H1 (cell line): ENCODE results near the gene COL4A4. TPM values are rescaled to one million over a fixed set of nuclear protein-coding genes. Genes with fewer than 3 reads are reported as not detected.

Experiments
- CTCF ChIA-PET: fragments of 300-600 bp; sonication (Branson Sonifier 250); formaldehyde crosslinking; loops from one replicate; lab custom pipeline; 2021; ENCODE audit not compliant: partially characterized antibody; lab: Charles Lee
- POLR2A ChIA-PET: fragments of 300-600 bp; sonication (Branson Sonifier 250); formaldehyde crosslinking; loops from one replicate; lab custom pipeline; 2021; ENCODE audit warnings: inconsistent platforms; ENCODE audit not compliant: partially characterized antibody; lab: Charles Lee
- DNase-seq, 2 experiments: peaks; one replicate each; pipeline versions ENCODE4 v3.0.0 to v3.0.0-alpha.2; 2010 to 2022; ENCODE audit warnings: low spot score in 2 of 2, low read depth in 1 of 2, mixed read lengths in 1 of 2
- FAIRE-seq: peaks from 2 replicates; lab custom pipeline; 2011; peaks lifted over from hg19 to GRCh38; lab: Jason Lieb, UNC
- H2AFZ ChIP-seq: 2 replicates; pipeline ENCODE4 v1.8.1; 2012; ENCODE audit warnings: low read length, inconsistent platforms
- H2AK5ac ChIP-seq: 2 replicates; pipeline ENCODE4 v1.6.1; 2013; ENCODE audit warnings: low read depth, low read length
- H2BK120ac ChIP-seq: replicated peaks from 2 replicates; pipeline ENCODE3; 2013; ENCODE audit warnings: low read depth, low read length, inconsistent platforms
- H2BK12ac ChIP-seq: 2 replicates; pipeline ENCODE4 v1.6.1; 2013; ENCODE audit warnings: low read depth, low read length
- H2BK15ac ChIP-seq: 2 replicates; pipeline ENCODE4 v1.6.1; 2013; ENCODE audit warnings: low read length
- H2BK20ac ChIP-seq: 2 replicates; pipeline ENCODE4 v1.6.1; 2013; ENCODE audit warnings: low read length
- H2BK5ac ChIP-seq: 2 replicates; pipeline ENCODE4 v1.6.1; 2013; ENCODE audit warnings: low read depth, low read length
- H3K14ac ChIP-seq: 2 replicates; pipeline ENCODE4 v1.6.1; 2013; ENCODE audit warnings: inconsistent platforms; ENCODE audit not compliant: insufficient read length
- H3K18ac ChIP-seq: 2 replicates; pipeline ENCODE4 v1.6.1; 2013; ENCODE audit warnings: low read length; ENCODE audit errors: extremely low read depth
- H3K23ac ChIP-seq: 2 replicates; pipeline ENCODE4 v1.6.1; 2013; ENCODE audit warnings: inconsistent platforms; ENCODE audit not compliant: insufficient read length
- H3K23me2 ChIP-seq: 2 replicates; pipeline ENCODE4 v1.6.1; 2013; ENCODE audit warnings: low read depth, low read length
- H3K27ac ChIP-seq: 2 replicates; pipeline ENCODE4 v1.6.1; 2011; ENCODE audit warnings: low read depth, low read length, inconsistent platforms
- H3K27me3 ChIP-seq, 4 experiments: replicated peaks in 1 of 4; 1 replicate in 1 of 4; 2 replicates in 3 of 4; pipeline versions ENCODE4 v1.6.1 to v1.8.1; 2011 to 2013; ENCODE audit warnings: low read length in 3 of 4, mild to moderate bottlenecking in 3 of 4, inconsistent platforms in 2 of 4, mixed read lengths in 2 of 4, moderate library complexity in 1 of 4; ENCODE audit not compliant: control insufficient read depth in 3 of 4, insufficient read depth in 3 of 4; ENCODE audit errors: extremely low read depth in 1 of 4
- H3K36me3 ChIP-seq, 4 experiments: 2 replicates each; pipeline versions ENCODE4 v1.6.1 to v1.8.1; 2011 to 2013; ENCODE audit warnings: mild to moderate bottlenecking in 4 of 4, low read length in 3 of 4, moderate library complexity in 2 of 4, control low read depth in 1 of 4, inconsistent platforms in 1 of 4; ENCODE audit not compliant: insufficient read depth in 4 of 4, control insufficient read depth in 2 of 4
- H3K4ac ChIP-seq: replicated peaks from 2 replicates; pipeline ENCODE3; 2013; ENCODE audit warnings: low read length, low read depth, mixed read lengths, inconsistent platforms; ENCODE audit not compliant: insufficient read length
- H3K4me1 ChIP-seq, 4 experiments: replicated peaks in 1 of 4; 1 replicate in 1 of 4; 2 replicates in 3 of 4; pipeline versions ENCODE4 v1.6.1 to v1.8.1; 2011 to 2013; ENCODE audit warnings: low read length in 3 of 4, inconsistent platforms in 2 of 4, mixed read lengths in 1 of 4; ENCODE audit not compliant: insufficient read depth in 4 of 4, control insufficient read depth in 3 of 4
- H3K4me2 ChIP-seq, 2 experiments: 2 replicates each; pipeline versions ENCODE4 v1.6.1 to v1.8.1; 2011 to 2013; ENCODE audit warnings: low read depth in 2 of 2, low read length in 2 of 2, control low read depth in 1 of 2, inconsistent platforms in 1 of 2, mild to moderate bottlenecking in 1 of 2; ENCODE audit not compliant: insufficient read depth in 1 of 2
- H3K4me3 ChIP-seq, 4 experiments: fragments of 200-600, 300-600 bp in 1 of 4; sonication (generic), shearing (Covaris generic), sonication (Bioruptor Twin) in 1 of 4; 2 replicates each; pipeline versions ENCODE4 v1.5.1 to v1.8.1; 2011 to 2016; ENCODE audit warnings: low read length in 4 of 4, low read depth in 3 of 4, control low read depth in 2 of 4, inconsistent platforms in 2 of 4, mild to moderate bottlenecking in 2 of 4, mixed read lengths in 1 of 4, moderate library complexity in 1 of 4; ENCODE audit not compliant: insufficient read depth in 2 of 4; ENCODE audit errors: extremely low read depth in 1 of 4
- H3K56ac ChIP-seq: replicated peaks from 2 replicates; pipeline ENCODE3; 2013; ENCODE audit warnings: low read depth, mild to moderate bottlenecking, mixed read lengths, low read length, inconsistent platforms; ENCODE audit not compliant: insufficient read length
- H3K79me1 ChIP-seq: 2 replicates; pipeline ENCODE4 v1.6.1; 2013; ENCODE audit warnings: low read depth, low read length, control low read depth
- H3K79me2 ChIP-seq, 2 experiments: 2 replicates each; pipeline versions ENCODE4 v1.6.1 to v1.8.1; 2012 to 2013; ENCODE audit warnings: low read length in 2 of 2, mild to moderate bottlenecking in 2 of 2, inconsistent platforms in 1 of 2; ENCODE audit not compliant: insufficient read depth in 2 of 2, control insufficient read depth in 1 of 2
- H3K9ac ChIP-seq, 4 experiments: replicated peaks in 1 of 4; 1 replicate in 1 of 4; 2 replicates in 3 of 4; pipeline versions ENCODE4 v1.6.1 to v1.8.1; 2011 to 2013; ENCODE audit warnings: low read depth in 3 of 4, low read length in 3 of 4, control low read depth in 2 of 4, mild to moderate bottlenecking in 2 of 4, moderate library complexity in 2 of 4, inconsistent platforms in 1 of 4; ENCODE audit errors: extremely low read depth in 1 of 4
- H3K9me3 ChIP-seq, 2 experiments: 2 replicates each; pipeline versions ENCODE4 v1.6.1 to v1.8.1; 2012 to 2013; ENCODE audit warnings: mild to moderate bottlenecking in 2 of 2, moderate library complexity in 2 of 2, control low read depth in 1 of 2, inconsistent platforms in 1 of 2, low read depth in 1 of 2, low read length in 1 of 2, mixed read lengths in 1 of 2; ENCODE audit not compliant: insufficient read depth in 2 of 2
- H4K20me1 ChIP-seq, 2 experiments: replicated peaks in 1 of 2; 2 replicates each; pipeline versions ENCODE3 to v1.8.1; 2011 to 2013; ENCODE audit warnings: inconsistent platforms in 2 of 2, low read length in 2 of 2, mild to moderate bottlenecking in 1 of 2; ENCODE audit not compliant: insufficient read depth in 2 of 2, control insufficient read depth in 1 of 2
- H4K5ac ChIP-seq: 2 replicates; pipeline ENCODE4 v1.6.1; 2013; ENCODE audit warnings: low read length, low read depth, mixed read lengths, inconsistent platforms; ENCODE audit not compliant: insufficient read length
- H4K8ac ChIP-seq: 2 replicates; pipeline ENCODE4 v1.8.0; 2013; ENCODE audit warnings: mild to moderate bottlenecking, moderate library complexity, low read length, inconsistent platforms; ENCODE audit not compliant: insufficient read depth; ENCODE audit errors: extremely low read depth
- H4K91ac ChIP-seq: replicated peaks from 2 replicates; pipeline ENCODE3; 2013; ENCODE audit warnings: low read length, mixed read lengths, inconsistent platforms; ENCODE audit not compliant: insufficient read length
- ASH2L ChIP-seq: fragments of 200-600, 300-600 bp; sonication (generic); IDR thresholded peaks from one replicate; pipeline ENCODE4 v1.7.1; 2017; ENCODE audit warnings: low read length
- BCL11A ChIP-seq, 2 experiments: IDR thresholded peaks; one replicate each; pipeline ENCODE4 v1.6.1; 2011; ENCODE audit warnings: low read depth in 2 of 2, low read length in 2 of 2, mild to moderate bottlenecking in 2 of 2
- EGR1 ChIP-seq: IDR thresholded peaks from 2 replicates; pipeline ENCODE4 v1.6.1; 2011; ENCODE audit warnings: low read depth, low read length, borderline replicate concordance
- HDAC2 ChIP-seq, 2 experiments: fragments of 300-600 bp in 1 of 2; sonication (generic) in 1 of 2; IDR thresholded peaks; 2 replicates each; pipeline ENCODE4 v1.6.1; 2011 to 2012; ENCODE audit warnings: low read depth in 2 of 2, low read length in 2 of 2, mild to moderate bottlenecking in 2 of 2, moderate library complexity in 2 of 2, borderline replicate concordance in 1 of 2, inconsistent platforms in 1 of 2
- JUND ChIP-seq: IDR thresholded peaks from 2 replicates; pipeline ENCODE4 v1.6.1; 2011; ENCODE audit warnings: mild to moderate bottlenecking, improper control_type of control experiment, low read length
- KDM1A ChIP-seq: fragments of 200-600, 300-600 bp; sonication (generic); IDR thresholded peaks from 2 replicates; pipeline ENCODE4 v1.7.1; 2016; ENCODE audit warnings: mild to moderate bottlenecking, low read length, borderline replicate concordance
- PHF8 ChIP-seq: fragments of 200-600 bp; sonication (generic); conservative IDR thresholded peaks from 2 replicates; pipeline ENCODE4 v1.7.1; 2012; ENCODE audit warnings: low read depth, mild to moderate bottlenecking, inconsistent platforms, low read length, moderate library complexity
- SIRT6 ChIP-seq: IDR thresholded peaks from one replicate; pipeline ENCODE4 v1.7.1; 2012; ENCODE audit warnings: low read length, inconsistent platforms
- WGBS, 2 experiments: shearing (Covaris generic) in 1 of 2; methylation state at CpG; one replicate each; pipeline versions ENCODE4 v1.1.6 to v1.1.7; 2013 to 2015; ENCODE audit warnings: low lambda C conversion rate in 2 of 2, mixed read lengths in 2 of 2, inconsistent platforms in 1 of 2, low coverage in 1 of 2, missing lambda C conversion rate in 1 of 2; ENCODE audit not compliant: insufficient replicate concordance in 2 of 2, insufficient coverage in 1 of 2, insufficient read length in 1 of 2; ENCODE audit errors: extremely low coverage in 1 of 2, missing lambda C conversion rate in 1 of 2; 5-methylcytosine and 5-hydroxymethylcytosine counted together
- polyA plus RNA-seq, 7 experiments: library from polyadenylated mRNA; depleted of rRNA in 3 of 7; stranded (reverse) in 5 of 7; unstranded in 2 of 7; fragments of >200 nt in 5 of 7; fragments of 200-250 nt in 2 of 7; gene quantifications; 1 replicate in 5 of 7; 2 replicates in 1 of 7; 4 replicates in 1 of 7; pipeline versions ENCODE4 v1.2.1 to v1.2.3, GENCODE V29; 2011 to 2013; ENCODE audit warnings: missing spikeins in 2 of 7, mixed read lengths in 2 of 7
- total RNA-seq: library from RNA; stranded (reverse); fragmentation: NEBNext Ultra II Directional; extraction: Animal tissue kit (Norgen Biotek cat#: 25700); gene quantifications from 2 replicates; pipeline ENCODE4 v1.2.1, GENCODE V29; 2021
- TF ChIP-seq, protein P1 (sequence below): IDR thresholded peaks from 2 replicates; pipeline ENCODE4 v1.6.1; 2011; ENCODE audit warnings: low read depth, mild to moderate bottlenecking, low read length; ENCODE audit not compliant: insufficient read depth

The COL4A4 gene
- total and polyA plus RNA-seq, 2 of the 8 experiments (the other 6 are each of a cell fraction or from before 2014, with no cell fraction given), result 0.33 to 1.7 TPM

DNA sequence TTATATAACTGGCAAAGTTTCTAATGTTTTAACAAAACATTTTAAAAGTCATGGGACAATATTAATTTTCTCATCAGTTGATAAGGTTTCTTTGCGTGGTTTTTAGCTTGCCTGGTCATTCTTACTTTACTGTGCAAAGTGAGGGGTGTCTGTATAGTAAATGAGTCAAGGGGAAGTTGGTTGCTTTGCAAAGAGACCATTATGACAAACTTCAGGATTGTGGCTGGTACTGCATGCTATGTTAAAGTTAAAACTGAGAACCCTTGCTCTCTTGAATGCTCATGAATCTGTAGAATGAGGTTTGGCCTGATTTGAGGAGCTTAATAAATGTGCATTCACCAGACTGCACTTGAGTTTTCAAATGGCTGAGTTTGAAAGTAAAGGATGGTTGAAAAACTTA, 47.0 kb downstream of the COL4A4 start:
- Histone ChIP-seq H2BK5ac (no peak overlapping the region), H4K20me1 (no peaks in the 10 kb centered on the region), H3K27me3 (no peaks in the 10 kb centered on the region), H4K8ac (no peak overlapping the region), H3K4me1 (no peaks in the 10 kb centered on the region), H3K79me1 (no peaks in the 10 kb centered on the region), H2BK120ac (no peak overlapping the region), H3K79me2 (no peaks in the 10 kb centered on the region), H2BK12ac (no peak overlapping the region), H3K23me2 (no peaks in the 10 kb centered on the region), H2AFZ (no peak overlapping the region), H3K4ac (no peak overlapping the region), H3K23ac (no peak overlapping the region), H4K91ac (no peak overlapping the region), H3K4me3 (no peak overlapping the region), H3K4me2 (no peak overlapping the region), H2AK5ac (no peak overlapping the region), H3K14ac (no peak overlapping the region), H3K27ac (no peak overlapping the region), H3K9ac (no peak overlapping the region), H3K36me3 (no peaks in the 10 kb centered on the region), H2BK20ac (no peak overlapping the region), H4K5ac (no peak overlapping the region), H3K18ac (no peak overlapping the region), H3K9me3 (no peaks in the 10 kb centered on the region), H3K56ac (no peak overlapping the region), H2BK15ac (no peak overlapping the region)
- FAIRE-seq (no peak), DNase-seq (no peak)
- 96% methylated on average over 1 of the region's 1 CpG; no CpG with 5 or more reads in 1 of the 2 experiments for WGBS, 2 experiments
- TF ChIP-seq PHF8, result no peak
- no peak for TF ChIP-seq JUND
- TF ChIP-seq ASH2L, result no peak
- TF ChIP-seq EGR1, result no peak
- TF ChIP-seq, protein P1, sequence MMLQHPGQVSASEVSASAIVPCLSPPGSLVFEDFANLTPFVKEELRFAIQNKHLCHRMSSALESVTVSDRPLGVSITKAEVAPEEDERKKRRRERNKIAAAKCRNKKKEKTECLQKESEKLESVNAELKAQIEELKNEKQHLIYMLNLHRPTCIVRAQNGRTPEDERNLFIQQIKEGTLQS, result no peak
- TF ChIP-seq HDAC2 (IDR thresholded peaks at IDR 0.05; ENCODE audit: borderline replicate concordance in 1 of 2, low read depth in 2 of 2, low read length in 2 of 2), result no peak
- no peak for TF ChIP-seq KDM1A
- no peak for TF ChIP-seq BCL11A (IDR thresholded peaks at IDR 0.05; ENCODE audit: low read depth in 2 of 2, low read length in 2 of 2)
- TF ChIP-seq SIRT6, result no peak
- ChIA-PET POLR2A (no interaction called here), CTCF (no interaction called here)
